Esophagus muscularis mucosa (tissue), 4 donors: ENCODE data around the gene B4GALNT1. TPM values are rescaled to one million over a fixed set of nuclear protein-coding genes. Genes with fewer than 3 reads are reported as not detected.

Experiments used
- DNase-seq: peaks from one replicate; pipeline ENCODE4 v3.0.0-alpha.2; 2017; ENCODE audit errors: extremely low spot score
- H3K27ac ChIP-seq, 4 donors: fragments of 200-600 bp; sonication (generic); replicated peaks in 1 of 4; 1 replicate in 3 of 4; 2 replicates in 1 of 4; pipeline ENCODE4 v1.5.1; 2016 to 2019; ENCODE audit warnings: mild to moderate bottlenecking in 1 of 4
- H3K27me3 ChIP-seq, 4 donors: fragments of 200-600 bp; sonication (generic); one replicate each; pipeline versions ENCODE4 v1.5.1 to v1.6.0; 2016 to 2019
- H3K36me3 ChIP-seq, 4 donors: fragments of 200-600 bp; sonication (generic); one replicate each; pipeline ENCODE4 v1.5.1; 2016 to 2019
- H3K4me1 ChIP-seq, 4 donors: fragments of 200-600 bp; sonication (generic); one replicate each; pipeline ENCODE4 v1.5.1; 2016 to 2019
- H3K4me3 ChIP-seq, 4 donors: fragments of 200-600 bp; sonication (generic); 1 replicate in 2 of 4; 2 replicates in 2 of 4; pipeline ENCODE4 v1.5.1; 2016 to 2019; ENCODE audit warnings: mild to moderate bottlenecking in 4 of 4, moderate library complexity in 1 of 4
- H3K9me3 ChIP-seq, 4 donors: fragments of 200-600 bp; sonication (generic); 1 replicate in 3 of 4; 2 replicates in 1 of 4; pipeline ENCODE4 v1.5.1; 2016 to 2019
- CTCF ChIP-seq, 3 experiments: fragments of 200-600 bp in 2 of 3; fragments of 450-650 bp in 1 of 3; sonication (generic) in 2 of 3; IDR thresholded peaks; one replicate each; pipeline ENCODE4 v1.5.1; 2017 to 2019; ENCODE audit warnings: antibody characterized with exemption in 3 of 3, mild to moderate bottlenecking in 2 of 3, moderate library complexity in 1 of 3
- EP300 ChIP-seq: sonication (generic); formaldehyde crosslinking; IDR thresholded peaks from one replicate; pipeline ENCODE4 v1.6.1; 2017; ENCODE audit warnings: antibody characterized with exemption
- POLR2A ChIP-seq: fragments of 450-650 bp; IDR thresholded peaks from one replicate; pipeline ENCODE4 v1.6.1; 2017; ENCODE audit warnings: antibody characterized with exemption, moderate library complexity, mild to moderate bottlenecking, low read depth
- POLR2AphosphoS5 ChIP-seq, 2 donors: sonication (generic); formaldehyde crosslinking; IDR thresholded peaks; one replicate each; pipeline ENCODE4 v1.6.1; 2017; ENCODE audit warnings: antibody characterized with exemption in 2 of 2
- WGBS: methylation state at CpG from one replicate; pipeline ENCODE4 v1.1.5; 2018; 5-methylcytosine and 5-hydroxymethylcytosine counted together
- intact Hi-C: fragments of 100-400 bp; cut with DNase I; formaldehyde crosslinking; loops from one replicate; pipeline ENCODE4 v1.15.1; 2023
- total RNA-seq, 4 donors: library from RNA; depleted of rRNA; stranded (reverse); fragments of >200 nt; gene quantifications; one replicate each; pipeline versions ENCODE4 v1.1.0 to v1.2.1, GENCODE V29; 2016

The B4GALNT1 gene
- total RNA-seq, 4 donors from 2014 or later = 2.8 to 10.9 (median 7.3) TPM

GRCh38 chr12:57627501-57628279 is 5.3 kb downstream of the B4GALNT1 start:
- Histone ChIP-seq H3K4me3 (no peak overlapping the region), H3K4me1 (peaks cover 12 to 40% (median 28%) of the 10 kb centered on the region in 4 donors), H3K27me3 (peaks cover 0 to 67% (median 10%) of the 10 kb centered on the region in 4 donors), H3K9me3 (no peaks in the 10 kb centered on the region), H3K27ac (no peak overlapping the region), H3K36me3 (peaks cover 0 to 37% (median 19%) of the 10 kb centered on the region in 4 donors)
- intact Hi-C loops = no loop called here
- WGBS = 50% methylated on average over 38 of the region's 67 CpGs
- no peak for DNase-seq
- TF ChIP-seq POLR2A = no peak
- TF ChIP-seq POLR2AphosphoS5 (IDR thresholded peaks at IDR 0.05) = no peak

GRCh38 chr12:57626921-57627445 is 6.0 kb downstream of the B4GALNT1 start:
- WGBS = 51% methylated on average over 9 of the region's 9 CpGs
- intact Hi-C loops = no loop called here
- Histone ChIP-seq H3K4me1 (peaks cover 8 to 36% (median 21%) of the 10 kb centered on the region in 4 donors), H3K9me3 (no peaks in the 10 kb centered on the region), H3K27me3 (peaks cover 0 to 65% (median 8%) of the 10 kb centered on the region in 4 donors), H3K4me3 (no peak overlapping the region), H3K27ac (no peak overlapping the region), H3K36me3 (peaks cover 0 to 42% (median 19%) of the 10 kb centered on the region in 4 donors)
- DNase-seq = no peak
- TF ChIP-seq EP300 (no peak), POLR2A (no peak), CTCF (IDR thresholded peaks at IDR 0.05) (no peak), POLR2AphosphoS5 (IDR thresholded peaks at IDR 0.05) (no peak)

- 35% methylated on average over 11 of the region's 13 CpGs for WGBS
- peaks cover 1 to 65% (median 3%) of the 10 kb centered on the region in 4 donors for H3K27me3 ChIP-seq
- H3K36me3 ChIP-seq = peaks cover 0 to 42% (median 19%) of the 10 kb centered on the region in 4 donors
- intact Hi-C loops = no loop called here
- no peak for TF ChIP-seq CTCF (IDR thresholded peaks at IDR 0.05)
- TF ChIP-seq POLR2AphosphoS5 (IDR thresholded peaks at IDR 0.05) = no peak
- no peak for TF ChIP-seq EP300
- H3K4me3 ChIP-seq = no peak overlapping the region
- DNase-seq = no peak
- peaks cover 10 to 36% (median 21%) of the 10 kb centered on the region in 4 donors for H3K4me1 ChIP-seq
- H3K27ac ChIP-seq = no peak overlapping the region
- H3K9me3 ChIP-seq = no peaks in the 10 kb centered on the region
Observed at GRCh38 chr12:57626111-57626920, 6.7 kb downstream of the B4GALNT1 start.

GRCh38 chr12:57625261-57626032 is 7.6 kb downstream of the B4GALNT1 start:
- Histone ChIP-seq H3K27me3 (peaks cover 0 to 65% (median 3%) of the 10 kb centered on the region in 4 donors), H3K4me3 (no peak overlapping the region), H3K9me3 (no peaks in the 10 kb centered on the region), H3K27ac (no peak overlapping the region), H3K36me3 (peaks cover 0 to 42% (median 19%) of the 10 kb centered on the region in 4 donors), H3K4me1 (peaks cover 18 to 39% (median 27%) of the 10 kb centered on the region in 4 donors)
- no peak for DNase-seq
- intact Hi-C loops = no loop called here
- TF ChIP-seq CTCF (IDR thresholded peaks at IDR 0.05) (no peak), EP300 (no peak), POLR2AphosphoS5 (IDR thresholded peaks at IDR 0.05) (no peak), POLR2A (no peak)
- 79% methylated on average over 12 of the region's 12 CpGs for WGBS
